HG03108 (cell line): ENCODE results near the gene RUVBL2.

Experiments
- ATAC-seq: cut with Tn5 transposase; IDR thresholded peaks from one replicate; pipeline ENCODE4 v1.9.1; 2021; ENCODE audit warnings: moderate library complexity; ENCODE audit not compliant: unreplicated experiment

The RUVBL2 gene

DNA sequence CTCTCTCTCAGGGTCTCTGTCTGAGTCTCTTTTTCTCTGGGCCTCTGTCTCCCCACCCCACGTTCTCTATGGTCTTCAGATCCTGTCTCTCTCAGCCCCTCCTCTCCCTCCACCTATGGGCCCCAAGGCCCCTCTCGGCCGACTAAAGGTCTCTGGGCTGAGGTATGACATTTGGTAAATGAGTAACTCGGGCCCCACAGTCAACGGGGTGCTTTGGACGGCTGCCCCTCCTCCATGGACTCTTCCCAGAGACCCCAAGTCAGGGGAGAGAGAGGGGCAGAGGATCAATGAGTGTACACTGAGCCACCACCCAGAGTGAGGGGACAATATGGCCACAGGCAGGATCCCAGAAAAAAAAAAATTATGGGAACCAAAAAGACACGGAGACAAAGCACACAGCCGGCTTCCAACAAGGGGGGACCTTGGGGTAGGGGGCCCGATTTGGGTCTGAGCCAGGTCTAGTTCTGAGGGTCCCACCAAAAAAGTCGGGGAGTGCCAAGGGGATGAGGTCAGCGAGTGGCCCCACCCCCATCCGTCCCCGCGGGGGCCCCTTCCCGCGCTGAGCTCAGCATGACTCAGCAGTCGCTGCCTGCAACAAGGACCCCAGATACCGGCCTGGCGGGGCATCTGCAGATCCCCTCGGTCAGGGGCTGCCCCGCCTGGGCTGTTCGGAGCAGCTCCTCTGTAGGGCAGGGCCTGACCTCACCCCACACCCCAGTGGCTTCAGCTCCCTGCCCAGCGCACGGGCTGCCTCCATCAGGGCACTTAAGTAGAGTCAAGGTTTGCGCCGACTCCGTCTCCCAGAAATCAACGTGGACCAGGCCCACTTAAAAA is 30.1 kb upstream of the RUVBL2 start:
- ATAC-seq: peak; percentile 27

DNA sequence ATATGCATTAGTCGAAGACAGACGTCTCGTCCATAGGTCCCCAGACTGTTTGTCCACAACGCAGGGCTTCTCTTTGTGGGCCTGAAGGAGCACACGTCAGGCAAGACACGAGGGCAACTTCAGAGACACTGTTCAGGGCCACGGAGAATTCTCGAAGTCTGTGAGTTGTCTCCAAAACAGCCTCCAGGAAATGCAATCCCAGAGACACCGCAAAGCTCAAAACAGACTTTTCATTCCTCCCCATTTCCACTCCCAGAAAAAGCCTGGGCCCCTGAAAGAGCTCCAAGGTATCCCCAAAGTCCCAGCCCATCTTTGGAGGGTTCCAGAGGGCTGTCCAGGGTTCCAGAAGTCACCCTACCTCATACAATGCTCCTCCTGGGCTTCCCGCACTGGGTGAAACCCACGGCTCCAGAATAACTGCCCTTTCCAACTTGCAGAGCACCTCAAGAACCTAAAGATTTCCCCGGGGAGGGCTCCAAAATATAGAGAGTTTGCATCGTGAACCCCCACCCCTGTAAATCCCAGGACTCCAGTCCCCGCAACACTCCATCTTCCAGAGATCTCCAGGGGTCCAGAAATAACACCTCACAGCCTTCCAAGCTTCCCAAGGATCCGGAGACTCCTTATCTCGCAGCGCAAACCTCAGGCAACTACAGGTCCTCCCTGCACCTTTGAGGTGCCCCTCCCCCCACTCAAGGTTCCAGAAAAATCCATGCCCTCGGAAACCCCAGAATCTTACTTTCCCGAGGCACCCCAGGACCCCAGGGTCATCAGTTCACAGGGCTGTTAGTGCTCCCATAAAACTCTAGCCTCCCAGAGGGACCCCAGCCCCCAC is 29.3 kb upstream of the RUVBL2 start:
- ATAC-seq: no peak

DNA sequence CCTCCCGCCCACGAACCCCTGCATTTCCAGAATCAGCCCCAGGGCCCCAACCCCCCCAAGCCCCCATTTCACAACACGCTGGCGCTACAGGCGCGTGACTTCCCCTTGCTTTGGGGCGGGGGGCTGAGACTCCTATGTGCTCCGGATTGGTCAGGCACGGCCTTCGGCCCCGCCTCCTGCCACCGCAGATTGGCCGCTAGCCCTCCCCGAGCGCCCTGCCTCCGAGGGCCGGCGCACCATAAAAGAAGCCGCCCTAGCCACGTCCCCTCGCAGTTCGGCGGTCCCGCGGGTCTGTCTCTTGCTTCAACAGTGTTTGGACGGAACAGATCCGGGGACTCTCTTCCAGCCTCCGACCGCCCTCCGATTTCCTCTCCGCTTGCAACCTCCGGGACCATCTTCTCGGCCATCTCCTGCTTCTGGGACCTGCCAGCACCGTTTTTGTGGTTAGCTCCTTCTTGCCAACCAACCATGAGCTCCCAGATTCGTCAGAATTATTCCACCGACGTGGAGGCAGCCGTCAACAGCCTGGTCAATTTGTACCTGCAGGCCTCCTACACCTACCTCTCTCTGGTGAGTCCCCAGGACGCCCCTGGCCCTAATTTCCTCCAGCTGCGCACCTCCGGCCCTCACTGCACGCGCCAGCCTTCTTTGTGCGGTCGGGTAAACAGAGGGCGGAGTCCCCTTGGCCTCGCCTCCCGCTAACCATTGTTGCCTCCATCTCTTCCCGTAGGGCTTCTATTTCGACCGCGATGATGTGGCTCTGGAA is 28.5 kb upstream of the RUVBL2 start, which contains the start of gene FTL:
Gene FTL (plus strand): TSS at position 270 of the 766 bp plus-strand sequence. CDS start 199 bp downstream, at position 469.
- peak; percentile 45 for ATAC-seq

DNA sequence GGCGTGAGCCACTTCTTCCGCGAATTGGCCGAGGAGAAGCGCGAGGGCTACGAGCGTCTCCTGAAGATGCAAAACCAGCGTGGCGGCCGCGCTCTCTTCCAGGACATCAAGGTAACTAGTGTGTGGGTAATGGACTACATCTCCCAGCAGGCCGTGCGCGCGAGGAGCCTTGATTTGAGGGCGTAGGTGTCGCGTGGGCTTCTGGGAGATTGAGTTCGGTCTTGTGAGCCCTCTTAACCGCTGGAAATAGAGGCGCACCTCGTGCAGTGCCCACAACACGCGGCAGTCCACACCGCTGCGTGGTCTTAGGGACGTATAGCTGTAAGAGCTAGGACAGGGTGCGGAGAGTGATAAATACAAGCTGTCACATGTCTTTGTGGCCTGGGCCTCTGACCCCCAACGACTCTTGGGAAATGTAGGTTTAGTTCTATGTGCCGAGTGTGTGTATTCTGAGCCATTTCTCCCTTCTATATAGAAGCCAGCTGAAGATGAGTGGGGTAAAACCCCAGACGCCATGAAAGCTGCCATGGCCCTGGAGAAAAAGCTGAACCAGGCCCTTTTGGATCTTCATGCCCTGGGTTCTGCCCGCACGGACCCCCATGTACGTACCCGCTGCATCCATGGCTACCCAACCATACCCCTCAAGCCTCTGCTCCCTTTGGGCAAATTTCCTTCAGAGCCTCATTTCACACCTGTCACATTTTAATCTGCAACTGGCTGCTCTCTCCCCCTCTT is 27.7 kb upstream of the RUVBL2 start:
- ATAC-seq: no peak

DNA sequence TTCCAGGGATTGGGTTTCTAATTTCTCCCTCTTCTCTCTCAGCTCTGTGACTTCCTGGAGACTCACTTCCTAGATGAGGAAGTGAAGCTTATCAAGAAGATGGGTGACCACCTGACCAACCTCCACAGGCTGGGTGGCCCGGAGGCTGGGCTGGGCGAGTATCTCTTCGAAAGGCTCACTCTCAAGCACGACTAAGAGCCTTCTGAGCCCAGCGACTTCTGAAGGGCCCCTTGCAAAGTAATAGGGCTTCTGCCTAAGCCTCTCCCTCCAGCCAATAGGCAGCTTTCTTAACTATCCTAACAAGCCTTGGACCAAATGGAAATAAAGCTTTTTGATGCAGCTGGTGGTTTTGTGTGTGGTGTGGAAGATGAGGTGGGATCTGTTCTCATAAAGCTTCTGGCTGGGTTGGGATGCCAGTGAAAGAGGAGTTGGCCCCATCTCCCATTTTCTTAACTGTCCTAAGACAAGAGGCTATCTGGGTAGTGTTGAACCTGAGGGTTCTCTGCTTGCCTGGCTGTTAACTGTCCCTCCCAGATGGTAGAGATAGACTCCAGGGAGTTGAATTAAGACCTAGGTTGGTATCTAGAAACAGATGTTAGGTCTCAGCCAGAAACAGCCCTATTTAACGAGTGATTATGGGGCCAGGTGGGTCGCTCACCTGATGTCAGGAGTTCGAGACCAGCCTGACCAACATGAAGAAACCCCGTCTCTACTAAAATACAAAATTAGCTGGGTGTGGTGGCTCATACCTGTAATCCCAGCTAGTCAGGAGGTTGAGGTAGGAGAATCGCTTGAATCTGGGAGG is 26.9 kb upstream of the RUVBL2 start:
- ATAC-seq: no peak

DNA sequence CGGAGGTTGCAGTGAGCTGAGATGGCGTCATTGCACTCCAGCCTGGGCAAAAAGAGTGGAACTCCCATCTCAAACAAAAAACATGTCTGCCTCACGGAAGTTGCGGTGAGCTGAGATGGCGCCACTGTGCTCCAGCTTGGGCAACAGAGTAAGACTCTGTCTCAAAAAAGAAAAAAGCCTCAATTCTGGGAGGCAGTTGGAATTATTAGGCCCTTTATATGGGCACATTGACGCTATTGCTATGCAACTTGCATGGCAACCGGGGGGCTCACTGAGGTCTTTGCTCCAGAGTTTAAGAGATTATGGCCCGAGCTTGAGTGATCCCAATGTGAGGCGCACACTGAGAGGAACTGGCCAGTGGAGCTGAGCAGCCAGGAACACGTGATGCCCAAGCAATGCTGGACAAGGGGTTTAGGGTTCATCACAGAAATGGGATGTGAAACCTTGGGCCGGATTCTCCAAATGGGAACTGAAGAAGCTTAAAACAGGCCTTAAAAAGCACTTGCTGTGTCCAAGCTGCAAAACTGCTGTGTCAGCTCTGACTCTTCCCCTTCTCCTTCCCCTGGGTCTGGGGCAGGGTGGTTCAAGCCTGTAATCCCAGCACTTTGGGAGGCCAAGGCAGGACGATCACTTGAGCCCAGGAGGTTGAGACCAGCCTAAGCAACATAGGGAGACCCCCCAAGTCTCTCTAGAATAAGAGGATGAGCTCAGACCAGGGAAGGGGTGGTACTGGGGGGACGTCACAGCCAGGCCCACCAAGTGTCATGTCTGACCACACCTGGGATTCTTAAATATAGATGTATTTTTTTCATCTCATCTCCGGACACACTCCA is 26.1 kb upstream of the RUVBL2 start:
- ATAC-seq: no peak

DNA sequence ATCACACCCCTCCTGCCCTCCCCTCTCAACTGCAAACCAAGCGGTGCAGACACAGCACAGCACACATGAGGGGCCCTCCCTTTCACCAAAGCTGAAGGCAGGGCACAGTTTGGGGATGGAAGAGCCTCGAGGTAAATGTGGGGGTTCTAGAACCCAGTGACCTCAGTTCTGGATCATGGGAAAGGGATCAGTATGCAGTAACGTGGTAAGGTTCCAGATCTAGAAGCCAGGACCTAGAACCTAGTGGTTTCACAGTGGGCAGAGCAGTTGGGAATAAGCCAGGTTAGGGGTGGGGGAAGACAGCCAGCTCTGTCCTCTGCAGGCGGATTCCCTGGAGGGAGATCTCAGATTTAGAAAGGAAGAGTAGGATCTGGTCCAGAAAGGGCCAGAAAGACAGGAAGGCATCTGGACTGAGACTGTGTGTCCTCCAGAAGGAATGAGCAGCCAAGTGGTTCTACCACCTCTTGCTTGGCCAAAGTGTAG is 25.5 kb upstream of the RUVBL2 start:
- ATAC-seq: no peak

DNA sequence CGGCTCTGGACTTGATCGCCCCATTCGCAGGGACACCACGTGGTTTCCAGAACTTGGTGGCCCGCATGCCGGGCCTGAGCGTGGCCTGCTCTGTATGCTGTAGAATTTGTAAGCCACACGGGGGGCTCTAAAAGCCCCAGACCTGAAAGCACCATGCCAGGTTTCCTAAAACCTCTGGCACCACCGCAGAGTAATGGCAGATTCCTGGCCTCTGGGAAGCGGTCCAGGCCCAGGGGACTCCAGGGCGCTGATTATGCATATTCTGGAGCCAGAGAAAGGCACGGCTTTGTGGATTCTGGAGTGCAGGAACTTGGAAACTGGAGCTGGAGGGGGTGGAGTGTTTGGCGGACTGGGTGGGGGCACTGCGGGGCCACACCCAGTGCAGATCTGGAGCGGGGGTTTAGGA is 24.9 kb upstream of the RUVBL2 start:
- ATAC-seq: no peak

DNA sequence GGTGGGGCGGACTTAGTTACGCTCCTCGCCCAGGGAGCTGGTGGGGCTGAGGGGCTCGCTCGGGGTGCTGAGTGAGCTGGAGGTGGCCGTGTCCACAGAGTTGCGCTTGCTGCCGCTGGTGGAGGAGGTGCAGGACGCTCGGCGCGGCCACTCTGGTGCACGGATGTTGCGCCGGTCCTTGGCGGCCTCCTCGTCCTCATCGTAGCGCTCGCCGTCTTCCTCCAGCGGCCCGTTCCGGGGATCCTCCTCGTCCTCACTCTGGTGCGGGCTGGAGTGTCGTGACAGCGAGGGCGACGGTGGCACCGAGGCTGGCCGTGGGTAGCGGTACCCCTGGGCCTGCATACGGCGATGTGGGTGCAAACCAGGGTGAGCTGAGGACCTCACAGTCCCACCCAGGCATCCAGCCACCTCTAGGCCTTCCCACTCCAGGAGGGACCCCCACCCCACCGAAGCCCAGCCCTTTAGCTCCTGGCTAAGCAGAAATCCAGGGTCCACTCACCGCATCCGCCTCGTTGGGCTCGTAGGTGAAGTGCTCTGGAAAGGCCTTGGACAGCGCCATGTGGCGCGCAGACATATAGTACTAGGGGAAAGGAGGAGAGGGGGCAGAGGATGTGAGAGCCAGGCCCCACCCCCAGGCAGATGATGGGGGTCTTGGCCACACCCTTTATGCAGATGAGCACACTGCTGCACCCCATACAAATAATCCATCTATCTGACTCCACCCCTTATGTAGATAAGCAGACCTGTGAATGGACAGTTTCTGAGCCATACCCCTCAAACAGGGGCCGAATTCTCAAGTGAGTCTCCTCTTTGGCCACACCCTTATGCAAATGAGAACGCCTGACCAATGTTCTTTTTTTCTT is 24.2 kb upstream of the RUVBL2 start:
- no peak for ATAC-seq

DNA sequence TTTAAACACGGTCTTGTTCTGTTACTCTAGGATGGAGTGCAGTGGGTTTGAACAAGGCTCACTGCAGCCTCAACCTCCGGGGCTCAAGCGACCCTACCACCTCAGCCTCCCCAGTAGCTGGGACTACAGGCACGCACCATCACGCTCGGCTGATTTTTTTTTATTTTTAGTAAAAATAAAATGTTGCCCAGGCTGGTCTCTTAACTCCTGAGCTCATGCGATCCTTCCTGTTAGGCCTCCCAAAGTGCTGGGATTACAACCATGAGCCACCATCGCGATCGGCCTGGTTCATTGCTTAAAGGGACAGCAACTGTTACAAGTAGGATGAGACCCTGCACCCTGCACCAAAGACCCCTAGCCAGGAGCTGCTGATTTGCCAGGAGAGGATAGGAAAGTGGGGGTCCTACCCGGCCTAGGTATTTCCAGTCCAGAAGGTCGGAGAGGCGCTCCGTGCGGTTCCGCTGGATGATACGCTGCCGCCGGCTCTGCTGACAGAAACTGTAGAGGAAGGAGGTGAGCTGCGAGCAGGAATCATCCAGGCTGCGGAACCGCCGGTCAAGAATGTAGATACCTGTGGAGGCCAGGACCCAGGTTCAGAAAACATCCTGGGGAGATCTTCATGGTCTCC is 23.4 kb upstream of the RUVBL2 start:
- no peak for ATAC-seq

DNA sequence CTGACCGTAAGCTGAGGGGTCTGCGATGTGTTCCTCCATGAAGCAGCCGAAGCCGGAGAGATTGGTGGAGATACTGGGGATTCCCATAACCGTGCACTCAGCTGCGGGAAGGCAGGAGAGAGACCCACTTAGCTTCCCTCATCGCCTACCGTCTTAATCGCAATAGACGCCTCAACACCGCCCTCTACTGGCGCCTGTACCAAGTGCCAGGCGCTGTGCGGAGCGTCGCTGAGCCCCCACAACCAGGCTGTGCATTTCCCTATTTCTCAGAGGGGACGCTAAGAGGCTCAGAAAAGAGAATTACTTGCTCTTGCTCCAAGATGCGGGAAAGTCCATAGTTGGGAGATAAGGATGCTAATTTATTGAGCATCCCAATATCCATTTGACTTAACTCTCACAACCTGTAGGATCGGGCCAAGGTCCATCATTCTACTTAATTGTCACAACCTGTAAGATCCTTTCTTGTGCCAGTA is 22.7 kb upstream of the RUVBL2 start:
- no peak for ATAC-seq

DNA sequence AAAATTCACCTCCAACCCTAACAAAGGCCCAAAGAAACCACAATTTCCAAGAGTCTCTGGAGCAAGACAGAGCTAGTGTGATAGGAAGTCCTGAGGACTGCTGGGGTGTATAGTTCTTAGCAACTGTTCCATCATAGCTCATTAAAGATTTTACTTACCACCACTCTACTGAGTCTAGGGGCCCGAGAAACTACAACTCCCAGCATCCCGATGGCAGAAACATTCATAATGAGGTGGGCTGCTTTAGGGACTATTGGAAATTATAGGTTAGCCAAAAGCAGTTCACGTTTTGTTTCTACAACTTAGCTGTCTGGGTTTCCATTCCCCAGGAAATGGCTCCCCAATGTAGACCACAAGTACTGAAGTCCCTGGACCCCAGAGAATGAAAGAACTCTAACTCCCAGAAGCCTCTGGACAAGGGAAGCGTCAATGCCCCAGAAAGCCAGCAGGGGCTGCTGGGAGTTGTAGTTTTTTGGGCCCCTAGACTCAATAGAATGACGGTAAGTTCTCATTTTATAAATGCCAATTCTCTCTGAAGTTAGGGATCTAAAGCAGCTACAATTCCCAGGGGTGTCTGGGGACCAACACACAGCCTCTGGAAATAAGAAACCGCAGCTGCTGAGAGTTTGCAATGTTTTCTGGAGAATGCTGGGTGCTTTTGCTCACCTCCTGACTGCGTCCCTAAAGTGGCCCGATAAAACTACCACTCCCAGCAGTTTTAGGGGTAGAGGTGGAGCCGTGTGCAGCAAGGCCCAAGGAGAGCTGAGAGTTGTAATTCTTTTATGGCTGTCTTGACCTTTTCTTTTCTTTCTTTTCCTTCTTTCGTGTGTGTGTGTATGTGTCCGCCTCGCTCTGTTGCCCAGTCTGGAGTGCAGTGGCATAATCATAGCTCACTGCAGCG is 17.5 kb upstream of the RUVBL2 start:
- ATAC-seq: no peak

DNA sequence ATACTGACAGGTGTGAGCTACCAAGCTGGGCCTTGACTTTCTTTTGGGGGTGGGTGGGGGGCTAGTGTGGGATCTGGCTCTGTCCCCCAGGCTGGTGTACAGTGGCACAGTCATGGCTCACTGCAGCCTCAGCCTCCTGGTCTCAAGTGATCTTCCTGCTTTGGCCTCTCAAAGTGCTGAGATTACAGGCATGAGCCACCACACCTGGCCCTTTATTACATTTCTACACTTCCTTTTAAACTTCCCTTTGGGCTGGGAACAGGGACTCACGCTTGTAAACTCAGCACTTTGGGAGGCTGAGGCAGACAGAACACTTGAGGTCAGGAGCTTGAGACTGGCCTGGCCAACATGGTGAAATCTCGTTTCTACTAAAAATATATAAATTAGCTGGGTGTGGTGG is 16.6 kb upstream of the RUVBL2 start:
- no peak for ATAC-seq

DNA sequence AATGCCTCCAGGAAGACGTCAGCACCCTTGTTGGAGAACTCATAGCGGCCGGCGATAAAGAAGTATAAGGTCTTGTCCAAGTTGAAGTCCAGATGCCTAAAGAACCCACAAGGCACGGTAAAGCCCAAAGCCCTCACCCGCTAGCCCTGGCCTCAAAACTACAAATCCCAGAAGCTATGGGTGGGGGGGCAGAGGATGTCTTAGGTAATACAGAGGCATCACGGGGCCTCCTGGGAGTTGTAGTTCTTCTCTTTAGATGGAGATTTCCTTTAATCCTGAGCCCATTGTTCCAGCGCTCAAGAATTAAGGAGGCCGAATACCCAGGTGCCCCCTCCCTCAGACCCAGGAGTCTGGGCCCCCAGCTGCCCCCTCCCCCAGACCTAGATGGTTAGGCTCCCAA is 11.4 kb upstream of the RUVBL2 start:
- ATAC-seq: no peak

DNA sequence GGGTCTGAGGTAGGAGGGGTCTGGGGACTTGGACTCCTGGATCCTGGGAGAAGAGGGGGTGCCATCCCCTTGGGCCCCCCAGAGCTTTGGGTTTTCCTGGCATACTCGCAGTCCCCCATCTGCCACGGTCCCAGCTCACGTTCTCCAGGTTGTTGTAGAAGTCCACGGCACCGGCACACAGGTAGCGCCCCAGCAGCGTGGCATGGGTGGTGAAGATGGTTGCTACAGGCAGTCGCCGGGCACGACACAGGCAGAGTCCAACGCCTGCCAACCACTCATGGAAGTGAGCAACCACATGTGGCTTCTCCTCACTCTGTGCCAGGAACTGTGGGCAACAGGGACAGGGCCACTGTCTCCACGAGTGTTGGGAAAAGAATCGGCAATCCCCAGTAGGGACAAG is 8.0 kb upstream of the RUVBL2 start:
- ATAC-seq: no peak

DNA sequence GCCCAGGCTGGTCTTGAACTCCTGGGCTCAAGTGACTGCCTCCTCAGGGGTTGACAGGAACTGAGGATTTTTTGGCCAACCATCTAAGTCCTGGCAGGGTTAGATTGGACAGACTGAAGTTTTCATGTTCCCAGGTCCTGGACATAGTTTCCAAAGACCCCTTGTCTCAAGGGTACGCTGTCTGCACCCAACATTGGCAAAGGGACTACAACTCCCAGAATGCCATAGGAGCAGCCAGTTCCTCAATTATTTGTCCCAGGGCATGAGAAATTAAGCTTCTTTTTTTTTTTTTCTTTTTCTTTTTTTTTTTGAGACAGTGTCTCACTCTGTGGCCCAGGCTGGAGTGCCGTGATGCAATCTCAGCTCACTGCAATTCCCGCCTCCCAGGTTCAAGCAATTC is 7.5 kb upstream of the RUVBL2 start:
- ATAC-seq: no peak
